GM12878 (cell line): Measurements from ENCODE around the gene CHAC1. TPM values are rescaled to one million over a fixed set of nuclear protein-coding genes. Genes with fewer than 3 reads are reported as not detected.
"Not testable (repeated sequence)": the region's sequence is repeated elsewhere in the genome, so short reads cannot be mapped to it uniquely, and the experiment has no call there.

Experiments used
- ATAC-seq: fragments of 200-7000 bp; cut with Tn5 transposase; 3 replicates; pipeline ENCODE4 v1.9.1; 2020; ENCODE audit warnings: mild to moderate bottlenecking, moderate library complexity
- BruUV-seq: library from RNA; stranded (reverse); fragments of 400-500 nt; replicated peaks from 2 replicates; lab custom pipeline; 2021; lab: Mats Ljungman, UMichigan
- CTCF ChIA-PET: fragments of 300-600 bp; sonication (Branson Sonifier 250); formaldehyde crosslinking; extraction: SDS; loops from one replicate; lab custom pipeline; 2021; ENCODE audit warnings: inconsistent platforms; lab: Yijun Ruan, JAX
- POLR2A ChIA-PET: fragments of 350-600 bp; formaldehyde crosslinking; extraction: SDS; loops from one replicate; lab custom pipeline; 2021; ENCODE audit warnings: inconsistent platforms; lab: Charles Lee
- RAD21 ChIA-PET: fragments of 300-600 bp; sonication (Branson Sonifier 250); formaldehyde crosslinking; loops from one replicate; lab custom pipeline; 2023; ENCODE audit warnings: antibody characterized with exemption; ENCODE audit not compliant: unreplicated experiment; lab: Charles Lee
- SMC1A ChIA-PET: fragments of 300-600 bp; sonication (Branson Sonifier 250); formaldehyde crosslinking; loops from one replicate; lab custom pipeline; 2023; ENCODE audit not compliant: unreplicated experiment, uncharacterized antibody; lab: Charles Lee
- DNase-seq: peaks from one replicate; pipeline ENCODE4 v3.0.0-alpha.2; 2011; ENCODE audit warnings: low read depth, low spot score
- FAIRE-seq: peaks from 3 replicates; lab custom pipeline; 2011; peaks lifted over from hg19 to GRCh38; lab: Jason Lieb, UNC
- H2AFZ ChIP-seq: 2 replicates; pipeline ENCODE4 v1.6.0; 2011; ENCODE audit warnings: low read depth, low read length, control low read depth; ENCODE audit not compliant: control insufficient read depth
- H3K27ac ChIP-seq: 2 replicates; pipeline ENCODE4 v1.5.1; 2011; ENCODE audit warnings: control low read depth; ENCODE audit not compliant: control insufficient read depth, insufficient read depth
- H3K27me3 ChIP-seq, 2 experiments: replicated peaks in 1 of 2; 2 replicates each; pipeline versions ENCODE4 v1.6.0 to v1.6.1; 2011; ENCODE audit warnings: low read length in 1 of 2; ENCODE audit not compliant: control insufficient read depth in 2 of 2, insufficient read depth in 2 of 2
- H3K36me3 ChIP-seq, 2 experiments: 2 replicates each; pipeline ENCODE4 v1.5.1; 2011; ENCODE audit warnings: low read length in 1 of 2; ENCODE audit not compliant: control insufficient read depth in 2 of 2, insufficient read depth in 2 of 2
- H3K4me1 ChIP-seq: 2 replicates; pipeline ENCODE4 v1.6.1; 2011; ENCODE audit warnings: mild to moderate bottlenecking, low read length, moderate library complexity, mixed read lengths; ENCODE audit not compliant: control insufficient read depth, insufficient read depth
- H3K4me2 ChIP-seq: 2 replicates; pipeline ENCODE4 v1.6.0; 2011; ENCODE audit warnings: control low read depth; ENCODE audit not compliant: control insufficient read depth, insufficient read depth
- H3K4me3 ChIP-seq: fragments of 200-600 bp; sonication (generic); 2 replicates; pipeline ENCODE4 v1.5.1; 2016
- H3K79me2 ChIP-seq: 2 replicates; pipeline ENCODE4 v1.6.0; 2011; ENCODE audit warnings: low read length; ENCODE audit not compliant: control insufficient read depth, insufficient read depth
- H3K9ac ChIP-seq: 2 replicates; pipeline ENCODE4 v1.8.0; 2011; ENCODE audit warnings: low read length, control low read depth, mixed read lengths; ENCODE audit not compliant: control insufficient read depth, insufficient read depth
- H3K9me3 ChIP-seq: replicated peaks from 3 replicates; pipeline ENCODE4 v1.5.1; 2011; ENCODE audit warnings: mild to moderate bottlenecking, low read length; ENCODE audit not compliant: control insufficient read depth, insufficient read depth
- H4K20me1 ChIP-seq: 2 replicates; pipeline ENCODE4 v1.6.0; 2011; ENCODE audit not compliant: control insufficient read depth, insufficient read depth
- POLR2A ChIP-seq: IDR thresholded peaks from 2 replicates; pipeline ENCODE4 v1.6.1; 2011; ENCODE audit warnings: low read depth, mild to moderate bottlenecking, low read length
- TBL1XR1 ChIP-seq: IDR thresholded peaks from 2 replicates; pipeline ENCODE4 v1.6.1; 2012; ENCODE audit warnings: low read depth, low read length, improper control_type of control experiment
- WGBS: methylation state at CpG from one replicate; pipeline ENCODE4 v1.1.6; 2016; ENCODE audit warnings: low lambda C conversion rate; ENCODE audit not compliant: insufficient replicate concordance, insufficient coverage; ENCODE audit errors: missing lambda C conversion rate; 5-methylcytosine and 5-hydroxymethylcytosine counted together
- in situ Hi-C: fragments of 300-500 bp; cut with MboI; formaldehyde crosslinking; loops from 9 replicates; pipeline ENCODE4 v1.14.3; 2018; ENCODE audit warnings: mixed read lengths
- intact Hi-C: fragments of 100-400 bp; cut with micrococcal nuclease; formaldehyde crosslinking; loops from one replicate; pipeline ENCODE4 v1.14.2; 2022; ENCODE audit not compliant: unreplicated experiment
- polyA plus RNA-seq, 11 experiments: library from polyadenylated mRNA; depleted of rRNA in 4 of 11; unstranded in 6 of 11; stranded (reverse) in 5 of 11; fragments of >200 nt; fragmentation: Nextera tagmentation in 4 of 11; fragmentation: Illumina TruSeq in 1 of 11; extraction: Ambion mirVana in 4 of 11; extraction: Trizol in 1 of 11; gene quantifications; 1 replicate in 1 of 11; 2 replicates in 10 of 11; pipeline versions ENCODE4 v1.2.1 to v1.2.3, GENCODE V29; 2011 to 2016; ENCODE audit warnings: inconsistent platforms in 2 of 11, missing spikeins in 2 of 11, low read depth in 1 of 11
- total RNA-seq, 4 experiments: library from RNA; depleted of rRNA in 3 of 4; stranded (reverse); fragments of >200 nt in 3 of 4; fragmentation: Illumina TruSeq in 1 of 4; extraction: Trizol in 1 of 4; gene quantifications; 2 replicates each; pipeline versions ENCODE4 v1.2.1 to v1.2.3, GENCODE V29; 2013 to 2021

CHAC1 gene
- total and polyA plus RNA-seq, 10 of the 15 experiments (the other 5 are each of a cell fraction or from before 2014, with no cell fraction given) = 0.37 to 5.9 (median 3.3) TPM

- H3K36me3 ChIP-seq, H4K20me1 ChIP-seq, H3K4me1 ChIP-seq, DNase-seq, H3K79me2 ChIP-seq, BruUV-seq, H3K9ac ChIP-seq, H3K27ac ChIP-seq, intact Hi-C loops, H3K9me3 ChIP-seq, ATAC-seq, in situ Hi-C loops, H2AFZ ChIP-seq, H3K27me3 ChIP-seq: not testable (repeated sequence)
- WGBS = 59% methylated on average over 8 of the region's 8 CpGs
- peak; percentile 7 for FAIRE-seq
- peak overlapping the region; percentile 73; the same call in 1 of the 2 replicates for H3K4me3 ChIP-seq
- ChIA-PET POLR2A (interaction anchor here (0.7 to 0.8 kb wide), 2 partner anchors 49 to 383 kb away, joined by 3 to 4 read pairs; no protein-coding TSS in a partner anchor), CTCF (interaction anchor here (1.1 to 4.3 kb wide), 4 partner anchors 11 to 34 kb away, joined by 3 to 37 read pairs (median 6); no protein-coding TSS in a partner anchor), SMC1A (interaction anchor here (0.8 to 1.1 kb wide), 2 partner anchors 9 to 28 kb away, joined by 3 read pairs; no protein-coding TSS in a partner anchor), RAD21 (interaction anchor here (1.0 kb wide), 1 partner anchor 114 kb away, joined by 3 read pairs; no protein-coding TSS in a partner anchor)
- H3K4me2 ChIP-seq = peak overlapping the region; percentile 98; the same call in 1 of the 2 replicates
These were observed 1.0 kb downstream of the CHAC1 start for GRCh38 chr15:40954158-40954848.

GRCh38 chr15:40955141-40955903 is 2.1 kb downstream of the CHAC1 start:
- no TSS peak for BruUV-seq
- 79% methylated on average over 20 of the region's 20 CpGs for WGBS

More at GRCh38 chr15:40955141-40955903, 2.1 kb downstream of the CHAC1 start:
- CTCF ChIA-PET = interaction anchor here (0.8 to 4.3 kb wide), 3 partner anchors 9 to 35 kb away, joined by 3 to 37 read pairs (median 3); no protein-coding TSS in a partner anchor
- no peak overlapping the region for H3K4me2 ChIP-seq
- POLR2A ChIA-PET = no interaction called here
- no peak for DNase-seq
- H3K36me3 ChIP-seq = no peaks in the 10 kb centered on the region
- SMC1A ChIA-PET = no interaction called here
- H3K9ac ChIP-seq = no peak overlapping the region
- no peaks in the 10 kb centered on the region for H3K79me2 ChIP-seq
- H3K4me3 ChIP-seq = no peak overlapping the region
- H3K27me3 ChIP-seq = no peaks in the 10 kb centered on the region
- TF ChIP-seq POLR2A = peak; percentile 23; the same call in 1 of the 2 replicates
- no peak for TF ChIP-seq TBL1XR1
- H3K27ac ChIP-seq = no peak overlapping the region
- intact Hi-C loops (no loop called here), in situ Hi-C loops (no loop called here)
- RAD21 ChIA-PET = no interaction called here
- no peaks in the 10 kb centered on the region for H3K9me3 ChIP-seq
- peaks cover 7% of the 10 kb centered on the region for H3K4me1 ChIP-seq
- FAIRE-seq = no peak
- no peak for ATAC-seq
- no peaks in the 10 kb centered on the region for H4K20me1 ChIP-seq
- no peak overlapping the region for H2AFZ ChIP-seq
